Non-pigmented ciliary epithelial cell (primary cell): ENCODE data around the gene KCNIP4.

Experiments used
- DNase-seq: peaks from one replicate; pipeline ENCODE4 v3.0.0-alpha.2; 2010; ENCODE audit warnings: low read depth

Gene KCNIP4

DNA sequence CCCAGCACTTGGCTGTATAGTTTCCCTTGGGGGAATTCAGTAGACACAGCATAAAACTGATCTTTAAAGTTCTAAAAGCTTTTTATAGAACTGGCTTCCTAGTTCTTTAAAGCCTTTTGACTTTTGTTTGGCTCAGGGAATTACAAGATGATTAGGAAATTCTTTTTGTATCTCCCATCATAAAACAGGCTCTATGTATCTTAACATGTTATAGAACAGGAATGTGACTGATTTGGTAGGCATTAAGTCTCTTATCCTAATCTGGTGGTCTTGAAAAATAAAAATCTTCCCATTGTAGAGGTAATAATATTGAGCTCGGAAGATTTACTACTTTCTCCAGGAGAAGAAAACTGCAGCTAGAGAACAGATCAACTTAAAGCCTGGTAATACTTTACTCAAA, 262.7 kb downstream of the KCNIP4 start:
- DNase-seq, result no peak

GRCh38 chr4:21680326-21680898, 268.2 kb downstream of the KCNIP4 start:
- DNase-seq, result no peak

DNA sequence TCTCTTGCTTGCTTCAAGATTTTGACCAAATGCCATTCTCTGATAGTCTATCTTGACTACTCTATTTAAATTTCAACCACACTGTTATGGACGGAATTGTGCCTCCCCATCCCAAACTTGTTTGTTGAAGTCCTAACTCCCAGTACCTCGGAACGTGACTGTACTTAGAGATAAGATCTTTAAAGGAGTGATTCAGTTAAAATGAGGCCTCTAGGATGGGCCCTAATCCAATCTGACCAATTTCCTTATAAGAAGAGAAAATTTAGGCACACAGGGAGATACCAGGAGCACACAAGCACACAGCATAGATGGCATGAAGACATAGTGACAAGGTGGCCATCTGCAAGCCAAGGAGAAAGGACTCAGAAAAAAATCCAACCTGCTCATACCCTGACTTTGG, 269.9 kb downstream of the KCNIP4 start:
- no peak for DNase-seq

DNA sequence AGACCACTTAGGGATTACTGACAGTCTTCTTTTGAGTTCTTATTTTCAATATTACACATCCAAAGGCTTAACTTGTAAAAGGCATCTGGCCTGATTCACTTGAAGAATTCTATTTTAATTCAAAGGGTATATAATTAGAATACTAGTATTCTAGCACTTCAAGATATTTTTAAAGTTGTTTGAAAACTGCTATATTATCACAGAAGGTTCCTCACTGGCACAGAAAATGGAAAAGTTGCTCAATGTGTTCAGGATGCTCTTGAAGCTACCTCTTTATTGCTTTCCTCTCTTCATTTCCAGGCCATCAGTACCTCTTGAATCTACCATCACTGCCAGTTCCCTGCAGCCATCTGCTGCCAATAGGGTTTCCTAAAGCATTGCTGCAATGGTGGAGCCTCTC, 271.4 kb downstream of the KCNIP4 start:
- DNase-seq, result no peak

DNA sequence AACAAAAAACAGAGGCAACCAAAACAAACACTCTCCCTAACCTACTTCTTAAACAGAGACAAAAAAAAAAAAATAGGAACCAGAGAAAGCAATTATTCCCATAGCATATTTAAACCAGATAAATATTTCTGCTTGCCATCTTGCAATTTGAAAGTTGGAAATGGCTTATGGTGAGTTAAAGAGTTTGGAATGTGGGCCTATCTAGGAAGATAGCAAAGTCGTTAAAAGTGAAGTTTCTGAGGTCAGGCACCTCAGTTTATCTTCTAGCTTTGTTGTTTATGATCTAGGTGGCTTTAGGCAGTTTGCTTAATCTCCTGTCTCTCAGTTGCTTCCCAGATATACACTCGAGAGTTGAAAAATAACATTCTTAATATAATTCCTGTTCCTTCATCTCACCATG, 284.2 kb downstream of the KCNIP4 start:
- no peak for DNase-seq

- DNase-seq, result peak; percentile 79
These were observed 291.7 kb downstream of the KCNIP4 start for GRCh38 chr4:21656832-21657231.

DNA sequence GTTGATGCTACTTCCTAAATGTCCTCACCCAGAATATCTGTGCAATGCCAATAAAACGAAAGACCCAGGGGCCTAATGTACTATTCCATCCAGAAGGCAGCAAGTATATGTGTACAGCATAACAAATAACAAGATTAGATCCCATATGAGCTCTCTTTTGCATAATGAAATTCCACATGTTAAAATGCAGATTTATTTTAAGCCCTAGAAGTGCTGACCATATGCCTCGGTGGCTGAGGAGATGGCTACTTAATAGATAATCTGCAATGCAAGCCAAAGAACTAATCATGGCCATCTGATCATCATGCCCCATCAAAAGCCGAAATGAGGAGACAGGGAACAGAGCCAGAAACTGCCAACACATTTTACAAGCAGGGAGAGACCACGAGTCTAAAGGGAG, 293.5 kb downstream of the KCNIP4 start:
- no peak for DNase-seq

GRCh38 chr4:21652508-21653231, 295.9 kb downstream of the KCNIP4 start:
- no peak for DNase-seq

DNA sequence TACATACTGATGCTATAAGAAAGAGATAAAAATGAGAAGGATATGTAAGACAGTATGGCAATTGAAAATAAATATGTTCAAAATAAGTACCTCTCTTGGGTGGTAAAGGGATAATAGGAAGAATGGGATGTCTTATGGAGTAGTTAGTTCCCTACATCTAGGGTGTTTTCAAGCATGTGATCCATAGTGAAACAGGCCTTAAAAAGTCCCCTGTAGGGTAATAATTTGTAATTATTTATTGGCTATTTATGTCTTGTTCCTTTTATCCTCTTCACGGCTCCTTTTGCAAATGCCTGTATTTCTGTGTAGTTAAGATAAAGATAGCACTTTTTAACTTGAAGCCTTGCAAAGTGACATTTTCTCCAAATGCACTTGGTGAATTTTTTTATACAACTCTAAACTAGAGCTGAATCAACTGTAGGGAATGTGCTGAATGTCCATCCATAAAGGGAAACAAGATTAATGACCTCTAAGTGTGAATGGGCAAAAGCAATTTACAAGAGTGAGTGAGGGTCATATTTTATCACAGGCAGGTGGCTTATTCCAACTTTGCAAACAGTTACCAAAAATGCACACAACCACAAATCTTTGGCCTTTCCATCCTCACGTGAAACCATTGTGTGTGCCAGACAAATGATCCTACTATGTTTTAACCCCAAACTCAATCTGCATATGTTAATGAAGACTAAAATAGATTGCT, 299.0 kb downstream of the KCNIP4 start:
- no peak for DNase-seq

- no peak for DNase-seq
These were observed 302.8 kb downstream of the KCNIP4 start for GRCh38 chr4:21645776-21646175.

GRCh38 chr4:21641696-21642095, 306.9 kb downstream of the KCNIP4 start:
- no peak for DNase-seq

- no peak for DNase-seq
These were observed 310.3 kb downstream of the KCNIP4 start for GRCh38 chr4:21638171-21638725.

DNA sequence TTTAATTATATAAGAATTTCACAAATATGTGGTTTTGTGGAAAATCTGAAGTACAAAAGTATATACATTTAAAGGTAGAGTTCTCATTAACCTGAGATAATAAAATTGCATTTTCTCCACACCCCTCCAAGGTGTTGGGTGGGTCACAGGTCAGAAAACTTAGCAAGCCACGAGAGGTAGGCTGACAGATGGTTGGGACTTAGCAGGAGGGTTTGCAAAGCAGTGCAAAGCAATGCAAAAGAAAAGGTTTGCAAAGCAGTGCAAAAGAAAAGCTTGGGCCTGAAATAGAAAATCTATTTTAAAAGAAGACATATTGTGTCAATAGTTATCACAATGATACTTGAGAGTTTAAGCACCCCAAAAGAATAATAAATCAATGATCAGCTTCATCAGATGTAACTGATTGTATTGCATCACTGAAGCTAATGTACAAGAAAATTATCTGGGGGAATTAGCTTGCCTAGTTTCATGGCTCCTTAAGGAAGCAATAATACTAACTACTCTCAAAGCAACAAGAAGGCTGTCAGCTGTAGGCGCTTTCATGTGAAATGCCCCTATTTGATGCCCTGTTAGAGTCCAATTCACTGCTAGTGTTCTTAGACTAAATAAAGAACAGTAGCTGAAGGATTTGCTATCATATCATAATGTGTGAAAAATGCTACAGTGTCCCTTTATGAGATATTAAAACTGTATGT, 319.5 kb downstream of the KCNIP4 start:
- DNase-seq, result no peak

- no peak for DNase-seq
These were observed 320.4 kb downstream of the KCNIP4 start for GRCh38 chr4:21628116-21628670.

GRCh38 chr4:21625447-21625846, 323.1 kb downstream of the KCNIP4 start:
- no peak for DNase-seq

DNA sequence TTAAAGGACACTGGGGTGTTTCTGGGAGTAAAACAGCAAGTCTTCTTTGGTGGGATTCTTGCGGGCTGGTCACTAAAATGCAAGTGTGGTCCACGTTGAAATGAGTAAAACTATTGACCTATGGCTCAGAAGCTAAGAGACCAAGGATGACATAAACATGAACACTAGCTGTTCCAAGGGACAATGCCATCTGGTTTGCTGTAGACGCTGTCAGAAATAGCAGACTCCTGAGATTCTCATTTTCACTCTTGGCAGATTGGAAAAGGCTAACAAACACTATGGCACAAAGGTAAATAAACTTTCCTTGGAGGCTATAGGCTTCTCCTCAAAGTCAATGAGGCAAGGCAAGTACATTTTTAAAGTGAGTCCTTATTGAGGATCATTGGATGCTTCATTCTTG, 343.6 kb downstream of the KCNIP4 start:
- no peak for DNase-seq

DNA sequence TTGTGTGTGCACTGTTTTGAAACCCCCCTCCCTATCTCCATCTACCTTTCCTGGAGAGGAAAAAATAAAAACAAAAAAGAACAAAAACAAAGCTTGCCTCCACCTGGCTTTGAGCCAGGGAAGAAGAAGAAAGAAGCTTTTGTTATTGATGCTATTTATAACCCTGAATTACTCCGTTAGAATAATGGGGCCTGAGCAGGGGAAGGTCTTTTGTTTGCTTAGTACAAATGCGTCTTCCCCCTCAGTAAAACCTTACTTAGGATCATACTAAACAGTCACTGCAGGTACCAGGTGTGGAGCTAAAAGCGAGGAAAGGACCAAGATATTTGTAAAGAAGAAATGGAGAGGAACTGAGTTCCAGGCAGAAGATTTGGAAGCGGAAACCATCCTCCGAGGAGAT, 352.1 kb downstream of the KCNIP4 start:
- no peak for DNase-seq

DNA sequence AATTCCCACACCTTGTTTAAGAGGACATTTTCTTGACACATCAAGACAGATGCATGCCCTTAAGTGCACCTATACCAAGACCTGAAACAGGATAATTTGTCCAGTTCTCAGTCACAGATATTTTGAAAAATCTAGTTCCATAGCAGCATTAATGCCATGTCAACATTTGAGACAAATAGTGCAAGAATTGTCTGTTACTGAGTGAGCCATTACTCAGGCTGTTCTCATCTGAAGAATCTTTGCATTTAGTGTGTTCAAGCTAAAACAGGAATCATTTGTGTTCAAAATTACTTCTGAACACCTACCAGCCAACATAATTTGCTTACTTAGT, 354.9 kb downstream of the KCNIP4 start:
- no peak for DNase-seq

GRCh38 chr4:21592970-21593670, 355.5 kb downstream of the KCNIP4 start:
- DNase-seq, result no peak

- DNase-seq, result no peak
These were observed 371.5 kb downstream of the KCNIP4 start for GRCh38 chr4:21577056-21577455.

- no peak for DNase-seq
These were observed 377.5 kb downstream of the KCNIP4 start for GRCh38 chr4:21571100-21571499.

DNA sequence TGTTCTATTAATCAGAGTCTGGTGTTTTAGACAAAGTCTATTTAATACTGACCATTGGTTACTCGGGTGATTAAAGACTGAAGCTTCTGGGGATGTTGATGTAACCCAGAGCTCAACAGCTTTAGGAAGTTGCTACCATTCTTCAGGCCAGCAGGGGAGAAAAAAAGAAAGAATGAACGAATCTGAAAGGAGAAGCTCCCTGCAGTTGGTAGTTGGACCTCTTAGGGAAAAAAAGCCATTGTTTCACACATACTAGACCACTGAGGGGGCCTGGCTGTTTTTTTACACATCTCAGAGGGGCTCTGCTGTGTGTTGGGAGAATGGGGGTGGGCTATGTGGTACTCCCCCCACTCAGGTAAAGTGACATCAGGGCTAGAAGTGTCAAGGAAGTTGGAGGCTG, 378.9 kb downstream of the KCNIP4 start:
- DNase-seq, result no peak
